Nephron (organoid): ENCODE data around the gene MEP1A.
"Not testable (repeated sequence)": the region's sequence is repeated elsewhere in the genome, so short reads cannot be mapped to it uniquely, and the experiment has no call there.

ENCODE experiments used
- H3K27ac Mint-ChIP-seq, 3 experiments: 2 replicates each; pipeline ENCODE4 v1.8.0; 2020; ENCODE audit warnings: mixed read lengths in 3 of 3, mild to moderate bottlenecking in 2 of 3, moderate library complexity in 1 of 3
- H3K27me3 Mint-ChIP-seq: 2 replicates; pipeline ENCODE4 v1.8.0; 2021; ENCODE audit warnings: low read depth, mild to moderate bottlenecking, moderate library complexity, mixed read lengths
- H3K36me3 Mint-ChIP-seq: 2 replicates; pipeline ENCODE4 v1.8.0; 2020; ENCODE audit warnings: low read depth, mixed read lengths
- H3K4me1 Mint-ChIP-seq: 2 replicates; pipeline ENCODE4 v1.8.0; 2020; ENCODE audit warnings: mixed read lengths
- H3K4me3 Mint-ChIP-seq, 3 experiments: 2 replicates each; pipeline ENCODE4 v1.8.0; 2020; ENCODE audit warnings: mild to moderate bottlenecking in 3 of 3, mixed read lengths in 3 of 3, moderate library complexity in 2 of 3
- H3K9me3 Mint-ChIP-seq: 2 replicates; pipeline ENCODE4 v1.8.0; 2020; ENCODE audit warnings: mixed read lengths
- TF ChIP-seq, protein P1 (sequence below), 3 experiments: fragments of 200-600 bp; sonication (generic); IDR thresholded peaks; one replicate each; pipeline ENCODE4 v1.5.0; 2021; ENCODE audit warnings: antibody characterized with exemption in 3 of 3; ENCODE audit not compliant: unreplicated experiment in 3 of 3

MEP1A gene, protein sequence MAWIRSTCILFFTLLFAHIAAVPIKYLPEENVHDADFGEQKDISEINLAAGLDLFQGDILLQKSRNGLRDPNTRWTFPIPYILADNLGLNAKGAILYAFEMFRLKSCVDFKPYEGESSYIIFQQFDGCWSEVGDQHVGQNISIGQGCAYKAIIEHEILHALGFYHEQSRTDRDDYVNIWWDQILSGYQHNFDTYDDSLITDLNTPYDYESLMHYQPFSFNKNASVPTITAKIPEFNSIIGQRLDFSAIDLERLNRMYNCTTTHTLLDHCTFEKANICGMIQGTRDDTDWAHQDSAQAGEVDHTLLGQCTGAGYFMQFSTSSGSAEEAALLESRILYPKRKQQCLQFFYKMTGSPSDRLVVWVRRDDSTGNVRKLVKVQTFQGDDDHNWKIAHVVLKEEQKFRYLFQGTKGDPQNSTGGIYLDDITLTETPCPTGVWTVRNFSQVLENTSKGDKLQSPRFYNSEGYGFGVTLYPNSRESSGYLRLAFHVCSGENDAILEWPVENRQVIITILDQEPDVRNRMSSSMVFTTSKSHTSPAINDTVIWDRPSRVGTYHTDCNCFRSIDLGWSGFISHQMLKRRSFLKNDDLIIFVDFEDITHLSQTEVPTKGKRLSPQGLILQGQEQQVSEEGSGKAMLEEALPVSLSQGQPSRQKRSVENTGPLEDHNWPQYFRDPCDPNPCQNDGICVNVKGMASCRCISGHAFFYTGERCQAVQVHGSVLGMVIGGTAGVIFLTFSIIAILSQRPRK

DNA sequence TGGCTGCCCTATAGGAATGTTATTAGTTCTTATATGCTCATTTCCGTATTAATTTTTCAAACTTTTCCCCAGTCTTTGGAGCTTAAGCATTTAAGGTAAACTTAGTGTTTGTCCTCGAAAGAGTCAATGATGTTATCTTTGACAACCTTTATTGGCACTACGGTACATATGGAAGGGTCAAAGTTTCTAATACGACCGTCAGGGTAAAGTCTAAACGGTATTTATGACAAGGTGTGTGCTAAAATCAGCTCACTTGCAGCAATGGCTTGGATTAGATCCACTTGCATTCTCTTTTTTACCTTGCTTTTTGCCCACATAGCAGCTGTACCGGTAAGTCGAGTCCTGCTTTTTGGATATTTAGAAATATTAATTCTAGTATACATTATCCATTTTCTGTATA lies at the start of gene MEP1A:
Gene MEP1A, plus strand, starts transcription at position 252 of the 400 bp plus-strand sequence. Its CDS starts 10 bp downstream, at position 262.
- Mint-ChIP-seq H3K36me3 (no peaks in the 10 kb centered on the region), H3K4me3 (no peak within 1 kb of the TSS), H3K27me3 (peaks cover 3% of the 10 kb centered on the region), H3K27ac (no peak within 1 kb of the TSS), H3K9me3 (no peaks in the 10 kb centered on the region), H3K4me1 (no peaks in the 10 kb centered on the region)
- TF ChIP-seq, protein P1, sequence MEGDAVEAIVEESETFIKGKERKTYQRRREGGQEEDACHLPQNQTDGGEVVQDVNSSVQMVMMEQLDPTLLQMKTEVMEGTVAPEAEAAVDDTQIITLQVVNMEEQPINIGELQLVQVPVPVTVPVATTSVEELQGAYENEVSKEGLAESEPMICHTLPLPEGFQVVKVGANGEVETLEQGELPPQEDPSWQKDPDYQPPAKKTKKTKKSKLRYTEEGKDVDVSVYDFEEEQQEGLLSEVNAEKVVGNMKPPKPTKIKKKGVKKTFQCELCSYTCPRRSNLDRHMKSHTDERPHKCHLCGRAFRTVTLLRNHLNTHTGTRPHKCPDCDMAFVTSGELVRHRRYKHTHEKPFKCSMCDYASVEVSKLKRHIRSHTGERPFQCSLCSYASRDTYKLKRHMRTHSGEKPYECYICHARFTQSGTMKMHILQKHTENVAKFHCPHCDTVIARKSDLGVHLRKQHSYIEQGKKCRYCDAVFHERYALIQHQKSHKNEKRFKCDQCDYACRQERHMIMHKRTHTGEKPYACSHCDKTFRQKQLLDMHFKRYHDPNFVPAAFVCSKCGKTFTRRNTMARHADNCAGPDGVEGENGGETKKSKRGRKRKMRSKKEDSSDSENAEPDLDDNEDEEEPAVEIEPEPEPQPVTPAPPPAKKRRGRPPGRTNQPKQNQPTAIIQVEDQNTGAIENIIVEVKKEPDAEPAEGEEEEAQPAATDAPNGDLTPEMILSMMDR (IDR thresholded peaks at IDR 0.05; ENCODE audit: unreplicated experiment in 3 of 3) = no peak

DNA sequence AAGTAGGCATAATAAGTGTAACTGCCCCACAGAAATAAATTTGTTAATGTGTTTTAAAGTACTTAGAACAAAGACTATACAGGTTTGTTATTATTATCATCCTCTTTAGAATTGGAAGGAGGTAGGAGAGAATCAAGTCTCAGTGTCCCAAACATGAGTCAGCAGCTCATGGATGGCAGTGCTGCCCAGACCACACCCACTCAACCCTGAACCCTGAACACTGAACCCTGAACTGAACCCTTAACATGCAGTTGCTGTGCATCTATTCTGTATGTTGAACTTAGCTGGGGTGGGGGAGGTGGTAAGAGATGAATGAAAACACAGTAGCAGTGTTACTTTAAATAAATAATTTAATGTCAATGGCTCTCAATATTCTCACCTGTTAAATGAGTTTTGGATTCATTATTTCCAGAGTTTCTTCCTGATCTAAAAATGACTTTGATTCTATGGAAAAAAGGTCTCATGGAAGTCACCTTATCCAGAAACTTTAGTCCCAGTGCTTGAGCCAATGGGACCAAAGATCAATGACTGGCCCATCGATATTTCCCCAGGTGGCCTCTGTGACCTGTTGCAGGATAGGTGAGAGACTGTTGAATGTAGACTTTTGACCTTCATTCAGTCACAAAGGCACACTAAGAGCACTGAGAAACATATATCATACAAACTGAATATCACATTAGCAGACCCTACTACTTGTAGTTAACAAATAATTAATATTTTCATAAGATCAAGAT lies 49.6 kb upstream of the MEP1A start:
- Mint-ChIP-seq H3K9me3 (no peaks in the 10 kb centered on the region), H3K4me1 (peaks cover 3% of the 10 kb centered on the region), H3K36me3 (no peaks in the 10 kb centered on the region), H3K27ac (no peak overlapping the region), H3K27me3 (peaks cover 16% of the 10 kb centered on the region), H3K4me3 (no peak overlapping the region)
- TF ChIP-seq, protein P1 (IDR thresholded peaks at IDR 0.05; ENCODE audit: unreplicated experiment in 3 of 3) = no peak

GRCh38 chr6:46744159-46744725 lies 48.9 kb upstream of the MEP1A start:
- not testable (repeated sequence) for H3K36me3 Mint-ChIP-seq, H3K4me3 Mint-ChIP-seq

DNA sequence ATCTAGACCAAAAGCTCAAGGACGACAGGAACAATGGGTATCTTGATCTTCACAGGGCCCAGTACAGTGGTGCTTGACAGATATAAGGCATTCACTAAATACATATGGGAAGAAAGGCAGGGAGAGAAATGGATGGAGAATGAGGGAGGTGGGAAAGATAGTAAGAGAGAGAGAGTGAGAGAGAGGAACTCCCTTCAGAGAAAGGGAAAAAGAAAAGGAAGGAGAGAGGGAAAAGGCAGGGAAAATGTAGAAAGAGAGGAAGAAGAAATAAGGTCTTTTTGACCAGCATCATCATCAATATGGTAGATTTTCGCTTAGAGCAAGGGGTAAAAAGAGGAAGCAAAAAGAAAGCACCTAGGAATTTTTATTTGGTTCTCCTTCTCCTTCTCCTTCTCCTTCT lies 47.2 kb upstream of the MEP1A start:
- Mint-ChIP-seq H3K4me3 (no peak overlapping the region), H3K36me3 (no peaks in the 10 kb centered on the region), H3K27ac (no peak overlapping the region), H3K9me3 (no peaks in the 10 kb centered on the region), H3K27me3 (peaks cover 8% of the 10 kb centered on the region), H3K4me1 (peaks cover 6% of the 10 kb centered on the region)
- TF ChIP-seq, protein P1 (IDR thresholded peaks at IDR 0.05; ENCODE audit: unreplicated experiment in 3 of 3) = no peak

More at GRCh38 chr6:46744159-46744725, 48.9 kb upstream of the MEP1A start:
- H3K27me3 Mint-ChIP-seq = peaks cover 15% of the 10 kb centered on the region
- H3K4me1 Mint-ChIP-seq, H3K27ac Mint-ChIP-seq, H3K9me3 Mint-ChIP-seq: not testable (repeated sequence)

GRCh38 chr6:46746696-46747095 lies 46.5 kb upstream of the MEP1A start, which contains the start of gene ANKRD66:
ANKRD66 (plus strand) TSS chr6:46746933; CDS start chr6:46751949, 5,016 bp downstream.
- Mint-ChIP-seq H3K36me3 (no peaks in the 10 kb centered on the region), H3K27ac (no peak within 1 kb of the TSS), H3K4me1 (peaks cover 6% of the 10 kb centered on the region), H3K27me3 (peaks cover 8% of the 10 kb centered on the region), H3K4me3 (no peak within 1 kb of the TSS), H3K9me3 (no peaks in the 10 kb centered on the region)
- TF ChIP-seq, protein P1 (IDR thresholded peaks at IDR 0.05; ENCODE audit: unreplicated experiment in 3 of 3) = no peak
